K562 treated with DMSO at 1 percent for 48 hours (cell line): ENCODE results near the gene MPL. TPM values are rescaled to one million over a fixed set of nuclear protein-coding genes. Genes with fewer than 3 reads are reported as not detected.

Experiments used
- total RNA-seq: library from RNA; unstranded; fragments of 300-600 nt; gene quantifications from 2 replicates; pipeline ENCODE4 v1.2.3, GENCODE V29; 2022; ENCODE audit warnings: low replicate concordance; ENCODE audit errors: extremely low read depth

MPL gene
- not detected in 2 replicates for total RNA-seq

GRCh38 chr1:43337588-43337987, at the start of gene MPL:
TSS of gene MPL (plus strand) at chr1:43337818. CDS start at chr1:43337849, 31 bp downstream.

GRCh38 chr1:43300378-43301094, 37.1 kb upstream of the MPL start, which contains the start of gene TIE1:
TSS of gene TIE1 (plus strand) at chr1:43300982. CDS start at chr1:43301072, 90 bp downstream.

GRCh38 chr1:43358746-43359693, 21.4 kb downstream of the MPL start, which contains the start of gene CDC20:
TSS of gene CDC20 (plus strand) at chr1:43358981. CDS start at chr1:43359216, 235 bp downstream.

GRCh38 chr1:43367904-43368645, 30.5 kb downstream of the MPL start, which contains the start of gene ELOVL1:
TSS of gene ELOVL1 (minus strand) at chr1:43368011. CDS start at chr1:43365609, 2,402 bp downstream.

GRCh38 chr1:43389326-43390313, 52.0 kb downstream of the MPL start, which contains the start of the genes MED8 and SZT2:
TSS of gene MED8 (minus strand) at chr1:43389800. CDS start at chr1:43389764, 36 bp downstream.
TSS of gene SZT2 (plus strand) at chr1:43389899. CDS start at chr1:43389969, 70 bp downstream.

Other genes starting within 250 kb of the MPL start
- not detected in 2 replicates for gene EBNA1BP2, start 165.5 kb upstream of the MPL start, total RNA-seq
- gene CFAP57, start 165.5 kb upstream of the MPL start, total RNA-seq = not detected in 2 replicates
- gene TMEM125, start 67.8 kb upstream of the MPL start, total RNA-seq = not detected in 2 replicates
- not detected in 2 replicates for gene C1orf210, start 52.2 kb upstream of the MPL start, total RNA-seq
- gene TIE1, start 36.8 kb upstream of the MPL start, total RNA-seq = not detected in 2 replicates
- gene CDC20, start 21.2 kb downstream of the MPL start, total RNA-seq = not detected in 2 replicates
- 639 TPM in 1 of 2 replicates, not detected in the other for gene ELOVL1, start 30.2 kb downstream of the MPL start, total RNA-seq
- gene MED8, start 52.0 kb downstream of the MPL start, total RNA-seq = not detected in 2 replicates
- gene SZT2, start 52.1 kb downstream of the MPL start, total RNA-seq = not detected in 2 replicates
- not detected in 2 replicates for gene HYI, start 116.1 kb downstream of the MPL start, total RNA-seq
- not detected in 2 replicates for gene PTPRF, start 193.1 kb downstream of the MPL start, total RNA-seq